ENCODE data around the gene SF3B6.
"Not testable (repeated sequence)": the region's sequence is repeated elsewhere in the genome, so short reads cannot be mapped to it uniquely, and the experiment has no call there.

Gene SF3B6

GRCh38 chr2:24093270-24093669 is 17.1 kb upstream of the SF3B6 start:
- DNase-seq (ENCODE audit: low spot score), result not testable (repeated sequence)

GRCh38 chr2:24088821-24089359 is 12.8 kb upstream of the SF3B6 start:
- DNase-seq (ENCODE audit: low spot score), result no peak

- DNase-seq (ENCODE audit: low spot score), result no peak
Observed at GRCh38 chr2:24087032-24087431, 10.9 kb upstream of the SF3B6 start.

- DNase-seq (ENCODE audit: low spot score), result no peak
Observed at GRCh38 chr2:24086241-24086640, 10.1 kb upstream of the SF3B6 start.

- peak; percentile 61 for DNase-seq (ENCODE audit: low spot score)
Observed at GRCh38 chr2:24085200-24085489, 9.0 kb upstream of the SF3B6 start.

GRCh38 chr2:24084386-24085199 is 8.5 kb upstream of the SF3B6 start, which contains the start of gene TP53I3:
TP53I3 (minus strand) TSS chr2:24084834; CDS start chr2:24084326, 508 bp downstream.
- DNase-seq (ENCODE audit: low spot score), result peak; percentile 93

- peak; percentile 72 for DNase-seq (ENCODE audit: low spot score)
Observed at GRCh38 chr2:24083567-24084385, 7.7 kb upstream of the SF3B6 start.

GRCh38 chr2:24082787-24083566 is 6.9 kb upstream of the SF3B6 start:
- no peak for DNase-seq (ENCODE audit: low spot score)

GRCh38 chr2:24080701-24081100 is 4.6 kb upstream of the SF3B6 start:
- DNase-seq (ENCODE audit: low spot score), result no peak

- no peak for DNase-seq (ENCODE audit: low spot score)
Observed at GRCh38 chr2:24077879-24078278, 1.8 kb upstream of the SF3B6 start.

- DNase-seq (ENCODE audit: low spot score), result no peak
Observed at GRCh38 chr2:24077535-24077877, 1.4 kb upstream of the SF3B6 start.

GRCh38 chr2:24076849-24077534 is 866 bp upstream of the SF3B6 start:
- peak; percentile 6 for DNase-seq (ENCODE audit: low spot score)

GRCh38 chr2:24075259-24075658 is 867 bp downstream of the SF3B6 start:
- DNase-seq (ENCODE audit: low spot score), result no peak

- no peak for DNase-seq (ENCODE audit: low spot score)
Observed at GRCh38 chr2:24073816-24074215, 2.3 kb downstream of the SF3B6 start.

- no peak for DNase-seq (ENCODE audit: low spot score)
Observed at GRCh38 chr2:24072259-24072658, 3.9 kb downstream of the SF3B6 start.

- DNase-seq (ENCODE audit: low spot score), result no peak
Observed at GRCh38 chr2:24065341-24065740, 10.8 kb downstream of the SF3B6 start.

GRCh38 chr2:24058564-24059271 is 17.4 kb downstream of the SF3B6 start:
- no peak for DNase-seq (ENCODE audit: low spot score)

- DNase-seq (ENCODE audit: low spot score), result no peak
Observed at GRCh38 chr2:24055750-24056149, 20.4 kb downstream of the SF3B6 start.

GRCh38 chr2:24054366-24055010 is 21.6 kb downstream of the SF3B6 start:
- DNase-seq (ENCODE audit: low spot score), result no peak

- no peak for DNase-seq (ENCODE audit: low spot score)
Observed at GRCh38 chr2:24052951-24053350, 23.2 kb downstream of the SF3B6 start.

GRCh38 chr2:24051833-24052232 is 24.3 kb downstream of the SF3B6 start:
- no peak for DNase-seq (ENCODE audit: low spot score)
